ENCODE measurements around the gene GRM3.

Gene GRM3

GRCh38 chr7:86863452-86863851, 219.7 kb downstream of the GRM3 start:
- TF ChIP-seq CTCF (conservative IDR thresholded peaks at IDR 0.05) = no peak

GRCh38 chr7:86867163-86867762, 223.6 kb downstream of the GRM3 start:
- TF ChIP-seq CTCF (conservative IDR thresholded peaks at IDR 0.05) = no peak
- H3K27ac ChIP-seq = no peak overlapping the region

More at GRCh38 chr7:86863452-86863851, 219.7 kb downstream of the GRM3 start:
- no peak overlapping the region for H3K27ac ChIP-seq

- no peak for TF ChIP-seq CTCF (conservative IDR thresholded peaks at IDR 0.05)
- no peak overlapping the region for H3K27ac ChIP-seq
Measured at GRCh38 chr7:86876146-86876545, 232.4 kb downstream of the GRM3 start.

- TF ChIP-seq CTCF (conservative IDR thresholded peaks at IDR 0.05) = no peak
- H3K27ac ChIP-seq = no peak overlapping the region
Measured at GRCh38 chr7:86884152-86884551, 240.4 kb downstream of the GRM3 start.

- no peak overlapping the region for H3K27ac ChIP-seq
- no peak for TF ChIP-seq CTCF (conservative IDR thresholded peaks at IDR 0.05)
Measured at GRCh38 chr7:86889501-86889900, 245.8 kb downstream of the GRM3 start.

- TF ChIP-seq CTCF (conservative IDR thresholded peaks at IDR 0.05) = no peak
Measured at GRCh38 chr7:86898171-86898570, 254.5 kb downstream of the GRM3 start.

GRCh38 chr7:86900886-86901285, 257.2 kb downstream of the GRM3 start:
- no peak for TF ChIP-seq CTCF (conservative IDR thresholded peaks at IDR 0.05)
- no peak overlapping the region for H3K27ac ChIP-seq

More at GRCh38 chr7:86898171-86898570, 254.5 kb downstream of the GRM3 start:
- no peak overlapping the region for H3K27ac ChIP-seq

Data from VCaP (cell line).